HG03342 (cell line): Measurements from ENCODE around the gene DLG5.
"Not testable (repeated sequence)": the region's sequence is repeated elsewhere in the genome, so short reads cannot be mapped to it uniquely, and the experiment has no call there.

Source experiments
- ATAC-seq: cut with Tn5 transposase; IDR thresholded peaks from one replicate; pipeline ENCODE4 v1.9.1; 2021; ENCODE audit warnings: mild to moderate bottlenecking, moderate library complexity; ENCODE audit not compliant: unreplicated experiment

DLG5 gene

GRCh38 chr10:77772852-77773600 lies 153.5 kb downstream of the DLG5 start:
- ATAC-seq: not testable (repeated sequence)

- ATAC-seq: no peak
Measured at GRCh38 chr10:77771851-77772250, 154.7 kb downstream of the DLG5 start.

- no peak for ATAC-seq
Measured at GRCh38 chr10:77771450-77771849, 155.1 kb downstream of the DLG5 start.

GRCh38 chr10:77770868-77771175 lies 155.7 kb downstream of the DLG5 start:
- no peak for ATAC-seq

GRCh38 chr10:77770081-77770867 lies 156.3 kb downstream of the DLG5 start:
- ATAC-seq: no peak

- ATAC-seq: no peak
Measured at GRCh38 chr10:77768039-77768438, 158.5 kb downstream of the DLG5 start.

- ATAC-seq: no peak
Measured at GRCh38 chr10:77763453-77764430, 162.8 kb downstream of the DLG5 start.

- ATAC-seq: not testable (repeated sequence)
Measured at GRCh38 chr10:77758406-77758805, 168.1 kb downstream of the DLG5 start.

- ATAC-seq: peak; percentile 70
Measured at GRCh38 chr10:77756319-77757232, 170.0 kb downstream of the DLG5 start.

- ATAC-seq: no peak
Measured at GRCh38 chr10:77746047-77746707, 180.4 kb downstream of the DLG5 start.

- no peak for ATAC-seq
Measured at GRCh38 chr10:77744245-77744644, 182.3 kb downstream of the DLG5 start.

- ATAC-seq: no peak
Measured at GRCh38 chr10:77742172-77742571, 184.4 kb downstream of the DLG5 start.

- no peak for ATAC-seq
Measured at GRCh38 chr10:77741746-77742145, 184.8 kb downstream of the DLG5 start.
